Neural cell (in vitro differentiated cells): Measurements from ENCODE around the gene CEACAM18. TPM values are rescaled to one million over a fixed set of nuclear protein-coding genes. Genes with fewer than 3 reads are reported as not detected.

Experiments
- H2AFZ ChIP-seq: fragments of 200-600, 300-800 bp; sonication (generic), shearing (Covaris generic); 2 replicates; pipeline ENCODE4 v1.6.0; 2014; ENCODE audit warnings: low read depth, mild to moderate bottlenecking, antibody characterized with exemption, low read length, moderate library complexity
- H3F3A ChIP-seq: fragments of 200-600 bp; shearing (Covaris generic); 2 replicates; pipeline ENCODE4 v1.6.1; 2016; ENCODE audit warnings: mild to moderate bottlenecking, moderate library complexity, mixed read lengths, antibody characterized with exemption, low read length; ENCODE audit not compliant: insufficient read depth, poor library complexity, severe bottlenecking
- H3K27ac ChIP-seq: fragments of 200-600, 300-800 bp; sonication (generic), shearing (Covaris generic); 2 replicates; pipeline ENCODE4 v1.5.1; 2014; ENCODE audit warnings: mild to moderate bottlenecking, low read length, moderate library complexity
- H3K27me3 ChIP-seq: fragments of 300-800, 200-600 bp; sonication (generic), shearing (Covaris generic); 2 replicates; pipeline ENCODE4 v1.6.0; 2014; ENCODE audit warnings: mild to moderate bottlenecking, low read depth, low read length, moderate library complexity; ENCODE audit not compliant: insufficient read depth
- H3K36me3 ChIP-seq: fragments of 300-800, 200-600 bp; sonication (generic), shearing (Covaris generic); 2 replicates; pipeline ENCODE4 v1.5.1; 2014; ENCODE audit warnings: mild to moderate bottlenecking, antibody characterized with exemption, low read length, moderate library complexity; ENCODE audit not compliant: insufficient read depth
- H3K4me2 ChIP-seq: fragments of 300-800, 200-600 bp; sonication (generic), shearing (Covaris generic); 2 replicates; pipeline ENCODE4 v1.6.0; 2014; ENCODE audit warnings: mild to moderate bottlenecking, low read length
- H3K4me3 ChIP-seq: fragments of 300-800, 200-600 bp; sonication (generic), shearing (Covaris generic); 2 replicates; pipeline ENCODE4 v1.5.1; 2014; ENCODE audit warnings: mild to moderate bottlenecking, low read length, moderate library complexity
- H3K79me2 ChIP-seq: fragments of 200-600 bp; shearing (Covaris generic); replicated peaks from 2 replicates; pipeline ENCODE4 v1.6.0; 2014; ENCODE audit warnings: mild to moderate bottlenecking, low read length, moderate library complexity; ENCODE audit not compliant: insufficient read depth
- H3K9ac ChIP-seq: fragments of 300-800, 200-600 bp; sonication (generic), shearing (Covaris generic); 2 replicates; pipeline ENCODE4 v1.6.1; 2016; ENCODE audit warnings: mild to moderate bottlenecking, low read length, mixed read lengths
- H3K9me2 ChIP-seq: fragments of 200-600 bp; shearing (Covaris generic); 2 replicates; pipeline ENCODE4 v1.6.1; 2016; ENCODE audit warnings: mild to moderate bottlenecking, low read length, mixed read lengths; ENCODE audit not compliant: insufficient read depth
- H3K9me3 ChIP-seq: fragments of 200-600, 300-800 bp; sonication (generic), shearing (Covaris generic); 2 replicates; pipeline ENCODE4 v1.6.1; 2016; ENCODE audit warnings: mild to moderate bottlenecking, mixed run types, low read length, moderate library complexity, mixed read lengths
- H4K20me1 ChIP-seq: fragments of 200-600 bp; shearing (Covaris generic); 2 replicates; pipeline ENCODE4 v1.6.1; 2016; ENCODE audit warnings: mild to moderate bottlenecking, mixed run types; ENCODE audit not compliant: insufficient read depth
- EP300 ChIP-seq: fragments of 450-650 bp; conservative IDR thresholded peaks from 2 replicates; pipeline ENCODE4 v1.6.1; 2014; ENCODE audit warnings: antibody characterized with exemption, mild to moderate bottlenecking, moderate library complexity; ENCODE audit not compliant: poor library complexity, severe bottlenecking
- EZH2 ChIP-seq: fragments of 200-600, 300-800 bp; shearing (Covaris generic), sonication (generic); IDR thresholded peaks from 2 replicates; pipeline ENCODE4 v1.6.1; 2014; ENCODE audit warnings: antibody characterized with exemption, low read length, borderline replicate concordance, mild to moderate bottlenecking; ENCODE audit not compliant: insufficient read depth, poor library complexity, severe bottlenecking
- MXI1 ChIP-seq: fragments of 450-650 bp; conservative IDR thresholded peaks from 2 replicates; pipeline ENCODE4 v1.6.1; 2014; ENCODE audit warnings: antibody characterized with exemption, mild to moderate bottlenecking; ENCODE audit not compliant: poor library complexity, severe bottlenecking
- POLR2AphosphoS5 ChIP-seq: IDR thresholded peaks from 2 replicates; pipeline ENCODE4 v1.6.1; 2012
- RAD21 ChIP-seq: fragments of 450-650 bp; conservative IDR thresholded peaks from 2 replicates; pipeline ENCODE4 v1.6.1; 2014; ENCODE audit warnings: antibody characterized with exemption, mild to moderate bottlenecking, moderate library complexity
- SMC3 ChIP-seq: fragments of 450-650 bp; conservative IDR thresholded peaks from 2 replicates; pipeline ENCODE4 v1.6.1; 2014; ENCODE audit warnings: antibody characterized with exemption, mild to moderate bottlenecking, moderate library complexity; ENCODE audit not compliant: poor library complexity
- TAF1 ChIP-seq: IDR thresholded peaks from 2 replicates; pipeline ENCODE4 v1.6.1; 2012; ENCODE audit warnings: low read depth
- polyA plus RNA-seq: library from polyadenylated mRNA; depleted of rRNA; stranded (reverse); fragments of >200 nt; gene quantifications from 2 replicates; pipeline ENCODE4 v1.2.3, GENCODE V29; 2014
- TF ChIP-seq, protein P1 (sequence below): fragments of 450-650 bp; IDR thresholded peaks from 2 replicates; pipeline ENCODE4 v1.5.1; 2014; ENCODE audit warnings: antibody characterized with exemption, mild to moderate bottlenecking, moderate library complexity; ENCODE audit not compliant: poor library complexity, severe bottlenecking
- TF ChIP-seq, protein P2 (sequence below): IDR thresholded peaks from 2 replicates; pipeline ENCODE4 v1.6.1; 2012; ENCODE audit warnings: borderline replicate concordance

The CEACAM18 gene
- polyA plus RNA-seq, 1 donor from 2014 or later: not detected

DNA sequence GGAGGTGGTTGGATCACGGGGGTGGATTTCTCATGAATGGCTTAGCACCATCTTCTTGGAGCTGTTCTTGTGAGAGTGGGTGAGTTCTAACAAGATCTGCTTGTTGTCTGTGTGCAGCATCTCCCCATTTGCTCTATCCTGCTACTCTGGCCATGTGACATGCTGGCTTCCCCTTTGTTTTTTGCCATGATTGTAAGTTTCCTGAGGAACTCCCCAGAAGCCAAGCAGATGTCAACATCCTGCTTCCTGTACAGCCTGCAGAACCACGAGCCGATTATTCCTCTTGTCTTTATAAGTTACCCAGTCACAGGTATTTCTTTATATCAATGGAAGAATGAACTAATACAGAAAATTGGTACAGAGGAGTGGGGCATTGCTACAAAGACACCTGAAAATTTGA lies 25.6 kb downstream of the CEACAM18 start:
- H3K36me3 ChIP-seq: no peaks in the 10 kb centered on the region
- H3K9ac ChIP-seq: no peak overlapping the region
- no peaks in the 10 kb centered on the region for H3F3A ChIP-seq
- no peaks in the 10 kb centered on the region for H3K9me3 ChIP-seq
- H2AFZ ChIP-seq: no peak overlapping the region
- TF ChIP-seq EZH2: no peak
- TF ChIP-seq RAD21: no peak
- TF ChIP-seq, protein P1, sequence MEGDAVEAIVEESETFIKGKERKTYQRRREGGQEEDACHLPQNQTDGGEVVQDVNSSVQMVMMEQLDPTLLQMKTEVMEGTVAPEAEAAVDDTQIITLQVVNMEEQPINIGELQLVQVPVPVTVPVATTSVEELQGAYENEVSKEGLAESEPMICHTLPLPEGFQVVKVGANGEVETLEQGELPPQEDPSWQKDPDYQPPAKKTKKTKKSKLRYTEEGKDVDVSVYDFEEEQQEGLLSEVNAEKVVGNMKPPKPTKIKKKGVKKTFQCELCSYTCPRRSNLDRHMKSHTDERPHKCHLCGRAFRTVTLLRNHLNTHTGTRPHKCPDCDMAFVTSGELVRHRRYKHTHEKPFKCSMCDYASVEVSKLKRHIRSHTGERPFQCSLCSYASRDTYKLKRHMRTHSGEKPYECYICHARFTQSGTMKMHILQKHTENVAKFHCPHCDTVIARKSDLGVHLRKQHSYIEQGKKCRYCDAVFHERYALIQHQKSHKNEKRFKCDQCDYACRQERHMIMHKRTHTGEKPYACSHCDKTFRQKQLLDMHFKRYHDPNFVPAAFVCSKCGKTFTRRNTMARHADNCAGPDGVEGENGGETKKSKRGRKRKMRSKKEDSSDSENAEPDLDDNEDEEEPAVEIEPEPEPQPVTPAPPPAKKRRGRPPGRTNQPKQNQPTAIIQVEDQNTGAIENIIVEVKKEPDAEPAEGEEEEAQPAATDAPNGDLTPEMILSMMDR: no peak
- TF ChIP-seq TAF1: no peak
- no peak for TF ChIP-seq SMC3
- no peak for TF ChIP-seq MXI1
- no peak for TF ChIP-seq EP300
- TF ChIP-seq POLR2AphosphoS5: no peak
- TF ChIP-seq, protein P2, sequence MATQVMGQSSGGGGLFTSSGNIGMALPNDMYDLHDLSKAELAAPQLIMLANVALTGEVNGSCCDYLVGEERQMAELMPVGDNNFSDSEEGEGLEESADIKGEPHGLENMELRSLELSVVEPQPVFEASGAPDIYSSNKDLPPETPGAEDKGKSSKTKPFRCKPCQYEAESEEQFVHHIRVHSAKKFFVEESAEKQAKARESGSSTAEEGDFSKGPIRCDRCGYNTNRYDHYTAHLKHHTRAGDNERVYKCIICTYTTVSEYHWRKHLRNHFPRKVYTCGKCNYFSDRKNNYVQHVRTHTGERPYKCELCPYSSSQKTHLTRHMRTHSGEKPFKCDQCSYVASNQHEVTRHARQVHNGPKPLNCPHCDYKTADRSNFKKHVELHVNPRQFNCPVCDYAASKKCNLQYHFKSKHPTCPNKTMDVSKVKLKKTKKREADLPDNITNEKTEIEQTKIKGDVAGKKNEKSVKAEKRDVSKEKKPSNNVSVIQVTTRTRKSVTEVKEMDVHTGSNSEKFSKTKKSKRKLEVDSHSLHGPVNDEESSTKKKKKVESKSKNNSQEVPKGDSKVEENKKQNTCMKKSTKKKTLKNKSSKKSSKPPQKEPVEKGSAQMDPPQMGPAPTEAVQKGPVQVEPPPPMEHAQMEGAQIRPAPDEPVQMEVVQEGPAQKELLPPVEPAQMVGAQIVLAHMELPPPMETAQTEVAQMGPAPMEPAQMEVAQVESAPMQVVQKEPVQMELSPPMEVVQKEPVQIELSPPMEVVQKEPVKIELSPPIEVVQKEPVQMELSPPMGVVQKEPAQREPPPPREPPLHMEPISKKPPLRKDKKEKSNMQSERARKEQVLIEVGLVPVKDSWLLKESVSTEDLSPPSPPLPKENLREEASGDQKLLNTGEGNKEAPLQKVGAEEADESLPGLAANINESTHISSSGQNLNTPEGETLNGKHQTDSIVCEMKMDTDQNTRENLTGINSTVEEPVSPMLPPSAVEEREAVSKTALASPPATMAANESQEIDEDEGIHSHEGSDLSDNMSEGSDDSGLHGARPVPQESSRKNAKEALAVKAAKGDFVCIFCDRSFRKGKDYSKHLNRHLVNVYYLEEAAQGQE: no peak
- no peak overlapping the region for H3K4me2 ChIP-seq
- no peaks in the 10 kb centered on the region for H3K79me2 ChIP-seq
- no peaks in the 10 kb centered on the region for H3K9me2 ChIP-seq
- H3K27me3 ChIP-seq: no peaks in the 10 kb centered on the region
- no peaks in the 10 kb centered on the region for H4K20me1 ChIP-seq
- no peak overlapping the region for H3K4me3 ChIP-seq
- no peak overlapping the region for H3K27ac ChIP-seq

DNA sequence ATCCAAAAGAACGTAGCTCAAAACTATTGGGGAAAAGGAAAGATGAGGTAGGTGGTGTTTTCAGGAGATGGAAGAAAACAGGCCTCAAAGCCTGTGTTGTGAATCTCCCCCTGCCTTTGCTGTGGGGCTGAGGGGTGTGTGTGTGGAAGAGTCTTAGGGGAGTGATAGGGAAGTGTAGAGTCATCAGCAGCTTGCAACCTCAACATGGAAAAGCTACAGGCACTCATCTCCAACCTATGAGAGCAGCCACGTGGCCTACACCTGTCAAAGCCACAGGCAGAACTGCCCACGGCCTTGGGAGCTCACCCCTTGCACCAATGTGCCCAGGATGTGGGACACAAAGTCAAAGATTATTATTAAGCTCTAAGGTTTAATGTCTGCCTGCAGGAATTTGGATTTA lies 27.6 kb downstream of the CEACAM18 start:
- no peak overlapping the region for H3K4me2 ChIP-seq
- no peaks in the 10 kb centered on the region for H3K9me3 ChIP-seq
- no peaks in the 10 kb centered on the region for H3F3A ChIP-seq
- H2AFZ ChIP-seq: no peak overlapping the region
- no peaks in the 10 kb centered on the region for H3K79me2 ChIP-seq
- H3K36me3 ChIP-seq: no peaks in the 10 kb centered on the region
- no peak overlapping the region for H3K27ac ChIP-seq
- TF ChIP-seq SMC3: no peak
- no peak for TF ChIP-seq EP300
- TF ChIP-seq, protein P2: no peak
- no peak for TF ChIP-seq EZH2
- no peak for TF ChIP-seq RAD21
- no peaks in the 10 kb centered on the region for H3K9me2 ChIP-seq
- no peaks in the 10 kb centered on the region for H3K27me3 ChIP-seq
- H3K9ac ChIP-seq: no peak overlapping the region
- no peak overlapping the region for H3K4me3 ChIP-seq
- H4K20me1 ChIP-seq: no peaks in the 10 kb centered on the region
